ENCODE data around the gene TMEM106C. TPM values are rescaled to one million over a fixed set of nuclear protein-coding genes. Genes with fewer than 3 reads are reported as not detected.

Gene TMEM106C
- total and polyA plus RNA-seq, 2 donors from 2014 or later: 51.7 to 126 TPM

DNA sequence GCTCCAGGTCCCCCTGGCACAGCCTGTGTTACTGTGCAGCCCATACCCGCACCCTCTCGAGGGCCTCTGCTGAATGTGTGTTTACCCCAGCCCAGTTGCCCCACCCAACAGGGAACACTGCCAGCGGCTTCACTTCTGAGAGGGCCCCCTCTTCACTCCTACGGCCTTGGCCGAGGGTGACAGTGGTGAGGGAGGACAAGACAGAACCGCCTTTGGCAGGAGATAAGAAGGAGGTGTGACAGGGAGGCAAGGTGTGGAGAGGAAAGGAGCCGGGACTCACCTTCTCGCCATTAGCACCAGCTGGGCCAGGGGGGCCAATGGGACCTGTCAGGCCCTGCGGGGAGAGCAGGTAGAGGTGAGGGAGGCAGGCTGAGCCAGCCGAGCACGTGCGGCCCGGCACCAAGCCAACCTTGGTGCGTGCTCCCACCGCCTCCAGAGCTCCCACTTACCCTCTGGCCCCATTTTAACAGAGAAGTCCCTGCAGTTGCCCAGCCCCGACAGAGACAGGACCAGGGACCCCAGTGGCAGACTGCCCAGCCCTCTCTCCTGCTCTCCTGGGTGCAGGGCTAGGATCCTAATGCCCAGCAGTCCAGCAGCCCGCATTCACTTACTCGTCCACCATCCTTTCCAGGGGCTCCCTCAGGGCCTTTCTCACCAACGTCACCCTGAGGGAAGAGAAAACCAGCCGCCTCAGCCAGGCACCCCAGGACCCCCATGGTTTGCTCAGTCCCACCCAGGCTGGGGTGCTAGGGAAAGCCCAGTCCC, 18.3 kb downstream of the TMEM106C start:
- H3K27ac ChIP-seq (ENCODE audit: low read depth in 2 of 2, low read length in 2 of 2): no peak overlapping the region
- no peak overlapping the region for H3K9ac ChIP-seq (ENCODE audit: low read length in 3 of 3)
- no peak for DNase-seq
- H3K4me3 ChIP-seq (ENCODE audit: low read length in 3 of 3): no peak overlapping the region
- no peaks in the 10 kb centered on the region for H3K4me1 ChIP-seq (ENCODE audit: control insufficient read depth in 2 of 3, insufficient read depth in 2 of 3, low read depth in 1 of 3, low read length in 3 of 3)
- TF ChIP-seq, protein P1, sequence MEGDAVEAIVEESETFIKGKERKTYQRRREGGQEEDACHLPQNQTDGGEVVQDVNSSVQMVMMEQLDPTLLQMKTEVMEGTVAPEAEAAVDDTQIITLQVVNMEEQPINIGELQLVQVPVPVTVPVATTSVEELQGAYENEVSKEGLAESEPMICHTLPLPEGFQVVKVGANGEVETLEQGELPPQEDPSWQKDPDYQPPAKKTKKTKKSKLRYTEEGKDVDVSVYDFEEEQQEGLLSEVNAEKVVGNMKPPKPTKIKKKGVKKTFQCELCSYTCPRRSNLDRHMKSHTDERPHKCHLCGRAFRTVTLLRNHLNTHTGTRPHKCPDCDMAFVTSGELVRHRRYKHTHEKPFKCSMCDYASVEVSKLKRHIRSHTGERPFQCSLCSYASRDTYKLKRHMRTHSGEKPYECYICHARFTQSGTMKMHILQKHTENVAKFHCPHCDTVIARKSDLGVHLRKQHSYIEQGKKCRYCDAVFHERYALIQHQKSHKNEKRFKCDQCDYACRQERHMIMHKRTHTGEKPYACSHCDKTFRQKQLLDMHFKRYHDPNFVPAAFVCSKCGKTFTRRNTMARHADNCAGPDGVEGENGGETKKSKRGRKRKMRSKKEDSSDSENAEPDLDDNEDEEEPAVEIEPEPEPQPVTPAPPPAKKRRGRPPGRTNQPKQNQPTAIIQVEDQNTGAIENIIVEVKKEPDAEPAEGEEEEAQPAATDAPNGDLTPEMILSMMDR (IDR thresholded peaks at IDR 0.05; ENCODE audit: borderline replicate concordance, extremely low read depth, insufficient read depth): no peak
- no peaks in the 10 kb centered on the region for H3K9me3 ChIP-seq (ENCODE audit: control insufficient read depth in 2 of 3, insufficient read depth in 1 of 3, low read length in 3 of 3)
- intact Hi-C loops (cut with DNase I): no loop called here
- no peaks in the 10 kb centered on the region for H3K36me3 ChIP-seq (ENCODE audit: control insufficient read depth in 2 of 3, insufficient read depth in 3 of 3, low read length in 3 of 3)
- no peaks in the 10 kb centered on the region for H3K27me3 ChIP-seq (ENCODE audit: control insufficient read depth, insufficient read depth, low read length)
- no peak for FAIRE-seq

DNA sequence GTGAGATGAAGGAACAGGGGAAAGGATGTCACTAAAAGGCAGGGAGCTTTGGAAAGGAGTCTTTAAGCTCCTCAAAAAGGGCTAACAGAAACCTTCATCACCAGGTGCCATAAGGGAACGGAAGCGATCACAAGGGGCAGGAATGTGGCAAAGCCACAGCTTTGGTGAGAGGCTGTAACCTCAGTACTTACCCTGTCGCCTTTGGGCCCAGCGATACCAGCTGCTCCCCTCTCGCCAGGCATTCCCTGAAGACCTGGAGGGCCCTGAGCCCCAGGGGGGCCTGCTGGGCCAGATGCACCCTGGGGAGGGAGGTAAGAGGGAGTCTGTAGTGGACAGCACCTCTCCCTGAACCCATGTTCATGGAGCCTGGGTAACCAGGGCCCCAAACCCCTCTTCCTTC, 18.9 kb downstream of the TMEM106C start:
- Histone ChIP-seq H3K4me1 (ENCODE audit: control insufficient read depth in 2 of 3, insufficient read depth in 2 of 3, low read depth in 1 of 3, low read length in 3 of 3) (no peaks in the 10 kb centered on the region), H3K9me3 (ENCODE audit: control insufficient read depth in 2 of 3, insufficient read depth in 1 of 3, low read length in 3 of 3) (no peaks in the 10 kb centered on the region), H3K9ac (ENCODE audit: low read length in 3 of 3) (no peak overlapping the region), H3K27me3 (ENCODE audit: control insufficient read depth, insufficient read depth, low read length) (no peaks in the 10 kb centered on the region), H3K4me3 (ENCODE audit: low read length in 3 of 3) (no peak overlapping the region), H3K27ac (ENCODE audit: low read depth in 2 of 2, low read length in 2 of 2) (no peak overlapping the region), H3K36me3 (ENCODE audit: control insufficient read depth in 2 of 3, insufficient read depth in 3 of 3, low read length in 3 of 3) (no peaks in the 10 kb centered on the region)
- intact Hi-C loops (cut with DNase I): no loop called here
- TF ChIP-seq, protein P1 (IDR thresholded peaks at IDR 0.05; ENCODE audit: borderline replicate concordance, extremely low read depth, insufficient read depth): no peak
- FAIRE-seq (no peak), DNase-seq (peak in 1 of 5 donors; percentile 15)

DNA sequence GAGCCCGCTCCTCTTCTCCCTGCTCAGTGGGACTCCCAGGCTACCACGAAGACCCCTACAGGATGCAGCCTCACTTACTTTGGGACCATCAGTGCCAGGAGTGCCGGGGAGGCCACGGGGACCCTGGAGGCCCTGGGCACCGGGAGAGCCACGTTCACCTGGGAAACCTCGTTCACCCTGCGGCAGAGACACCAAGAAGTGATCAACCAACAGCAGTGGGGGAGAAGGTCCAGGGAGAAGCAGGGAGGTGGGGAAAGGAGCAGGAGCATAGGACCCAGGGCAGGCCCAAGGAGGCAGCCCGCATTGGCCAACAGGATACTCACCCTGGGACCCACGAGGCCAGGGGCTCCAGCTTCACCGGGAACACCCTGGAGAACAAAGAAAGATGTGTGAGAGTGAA, 19.4 kb downstream of the TMEM106C start:
- H3K9ac ChIP-seq (ENCODE audit: low read length in 3 of 3): no peak overlapping the region
- no peak overlapping the region for H3K27ac ChIP-seq (ENCODE audit: low read depth in 2 of 2, low read length in 2 of 2)
- H3K27me3 ChIP-seq (ENCODE audit: control insufficient read depth, insufficient read depth, low read length): no peaks in the 10 kb centered on the region
- TF ChIP-seq, protein P1 (IDR thresholded peaks at IDR 0.05; ENCODE audit: borderline replicate concordance, extremely low read depth, insufficient read depth): no peak
- H3K4me1 ChIP-seq (ENCODE audit: control insufficient read depth in 2 of 3, insufficient read depth in 2 of 3, low read depth in 1 of 3, low read length in 3 of 3): no peaks in the 10 kb centered on the region
- intact Hi-C loops (cut with DNase I): no loop called here
- H3K36me3 ChIP-seq (ENCODE audit: control insufficient read depth in 2 of 3, insufficient read depth in 3 of 3, low read length in 3 of 3): no peaks in the 10 kb centered on the region
- no peaks in the 10 kb centered on the region for H3K9me3 ChIP-seq (ENCODE audit: control insufficient read depth in 2 of 3, insufficient read depth in 1 of 3, low read length in 3 of 3)
- H3K4me3 ChIP-seq (ENCODE audit: low read length in 3 of 3): no peak overlapping the region
- FAIRE-seq (no peak), DNase-seq (peak in 1 of 5 donors; percentile 22)
